B cell (primary cell): Measurements from ENCODE around the gene SAXO1. TPM values are rescaled to one million over a fixed set of nuclear protein-coding genes. Genes with fewer than 3 reads are reported as not detected.

ENCODE experiments used
- ATAC-seq: fragments of 200-7000 bp; cut with Tn5 transposase; one replicate; pipeline ENCODE4 v1.10.0; 2021; ENCODE audit warnings: low read depth, mild to moderate bottlenecking, moderate number of reproducible peaks, moderate library complexity
- CTCF ChIA-PET: fragments of 350-600 bp; sonication (Branson Sonifier 250); formaldehyde crosslinking; loops from one replicate; lab custom pipeline; 2021; ENCODE audit warnings: antibody characterized with exemption, inconsistent platforms; lab: Charles Lee
- POLR2A ChIA-PET: fragments of 350-600 bp; sonication (Branson Sonifier 250); formaldehyde crosslinking; loops from one replicate; lab custom pipeline; 2021; ENCODE audit warnings: antibody characterized with exemption; lab: Charles Lee
- DNase-seq: peaks from one replicate; pipeline ENCODE4 v3.0.0; 2013
- H2AFZ ChIP-seq: 2 replicates; pipeline ENCODE4 v1.6.1; 2012; ENCODE audit warnings: mild to moderate bottlenecking, low read depth, low read length; ENCODE audit not compliant: insufficient read depth, poor library complexity, severe bottlenecking
- H3K27ac ChIP-seq, 2 donors: 1 replicate in 1 of 2; 2 replicates in 1 of 2; pipeline ENCODE4 v1.5.1; 2012 to 2013; ENCODE audit warnings: low read length in 2 of 2, mild to moderate bottlenecking in 2 of 2, moderate library complexity in 1 of 2
- H3K27me3 ChIP-seq, 4 experiments: fragments of 200-600 bp in 1 of 4; sonication (generic) in 1 of 4; replicated peaks in 1 of 4; 1 replicate in 2 of 4; 2 replicates in 2 of 4; pipeline versions ENCODE4 v1.6.1 to v1.7.0; 2013 to 2016; ENCODE audit warnings: low read length in 3 of 4, mild to moderate bottlenecking in 2 of 4, mixed read lengths in 1 of 4, moderate library complexity in 1 of 4; ENCODE audit not compliant: insufficient read depth in 4 of 4, control insufficient read depth in 3 of 4; ENCODE audit errors: control extremely low read depth in 1 of 4
- H3K36me3 ChIP-seq, 2 experiments: replicated peaks in 1 of 2; 1 replicate in 1 of 2; 2 replicates in 1 of 2; pipeline versions ENCODE4 v1.6.1 to v1.7.1; 2013; ENCODE audit warnings: low read length in 1 of 2; ENCODE audit not compliant: insufficient read depth in 2 of 2, control insufficient read depth in 1 of 2; ENCODE audit errors: control extremely low read depth in 1 of 2, extremely low read depth in 1 of 2
- H3K4me1 ChIP-seq, 2 donors: fragments of 200-600 bp in 1 of 2; sonication (generic) in 1 of 2; 1 replicate in 1 of 2; 2 replicates in 1 of 2; pipeline versions ENCODE4 v1.5.1 to v1.6.1; 2013 to 2017; ENCODE audit warnings: low read length in 2 of 2; ENCODE audit not compliant: control insufficient read depth in 2 of 2, insufficient read depth in 2 of 2
- H3K4me2 ChIP-seq: replicated peaks from 2 replicates; pipeline ENCODE3; 2012; ENCODE audit warnings: mild to moderate bottlenecking, low read depth, low read length; ENCODE audit not compliant: poor library complexity, severe bottlenecking
- H3K4me3 ChIP-seq, 5 experiments: fragments of 200-600 bp in 1 of 5; sonication (generic) in 1 of 5; 1 replicate in 3 of 5; 2 replicates in 2 of 5; pipeline versions ENCODE4 v1.5.1 to v1.7.0; 2011 to 2016; ENCODE audit warnings: low read length in 4 of 5, mild to moderate bottlenecking in 4 of 5, low read depth in 2 of 5, control low read depth in 1 of 5, moderate library complexity in 1 of 5; ENCODE audit not compliant: insufficient read depth in 1 of 5; ENCODE audit errors: control extremely low read depth in 1 of 5, extremely low read depth in 1 of 5
- H3K79me2 ChIP-seq: fragments of 200-600 bp; sonication (generic); one replicate; pipeline ENCODE4 v1.6.0; 2016; ENCODE audit warnings: low read length; ENCODE audit not compliant: control insufficient read depth, insufficient read depth
- H3K9ac ChIP-seq: fragments of 200-600 bp; sonication (generic); 2 replicates; pipeline ENCODE4 v1.6.1; 2017; ENCODE audit warnings: mild to moderate bottlenecking, low read length, moderate library complexity
- H3K9me3 ChIP-seq, 3 donors: one replicate each; pipeline versions ENCODE4 v1.6.1 to v1.7.1; 2013; ENCODE audit warnings: low read length in 2 of 3; ENCODE audit not compliant: control insufficient read depth in 2 of 3, insufficient read depth in 1 of 3; ENCODE audit errors: control extremely low read depth in 1 of 3
- H4K20me1 ChIP-seq: 2 replicates; pipeline ENCODE4 v1.6.0; 2012; ENCODE audit warnings: mild to moderate bottlenecking, low read length; ENCODE audit not compliant: insufficient read depth, control insufficient read depth, poor library complexity, severe bottlenecking
- H3K27ac Mint-ChIP-seq: one replicate; pipeline ENCODE4 v1.8.0; 2021; ENCODE audit warnings: mixed read lengths
- H3K27me3 Mint-ChIP-seq: one replicate; pipeline ENCODE4 v1.8.0; 2021; ENCODE audit warnings: mixed read lengths
- H3K4me1 Mint-ChIP-seq: one replicate; pipeline ENCODE4 v1.8.0; 2021; ENCODE audit warnings: mixed read lengths
- H3K4me3 Mint-ChIP-seq: one replicate; pipeline ENCODE4 v1.8.0; 2021; ENCODE audit warnings: mixed read lengths
- H3K9me3 Mint-ChIP-seq: one replicate; pipeline ENCODE4 v1.8.0; 2022; ENCODE audit warnings: mixed read lengths; ENCODE audit not compliant: insufficient read depth
- EZH2 ChIP-seq: IDR thresholded peaks from 2 replicates; pipeline ENCODE4 v1.6.1; 2012; ENCODE audit warnings: borderline replicate concordance, low read depth, mild to moderate bottlenecking, moderate library complexity, low read length; ENCODE audit not compliant: insufficient read depth, poor library complexity, severe bottlenecking
- WGBS: methylation state at CpG from one replicate; pipeline ENCODE4 v1.1.5; 2013; ENCODE audit warnings: missing lambda C conversion rate; ENCODE audit not compliant: insufficient coverage; 5-methylcytosine and 5-hydroxymethylcytosine counted together
- intact Hi-C: fragments of 100-400 bp; cut with micrococcal nuclease; formaldehyde crosslinking; loops from one replicate; pipeline ENCODE4 v1.10.0; 2022
- polyA plus RNA-seq: library from polyadenylated mRNA; depleted of rRNA; stranded (reverse); fragments of >200 nt; gene quantifications from 2 replicates; pipeline ENCODE4 v1.2.3, GENCODE V29; 2012
- total RNA-seq, 2 donors: library from RNA; stranded (reverse); fragments of 120-200 nt in 1 of 2; gene quantifications; 1 replicate in 1 of 2; 2 replicates in 1 of 2; pipeline versions ENCODE4 v1.2.3 to v1.2.4, GENCODE V29; 2013 to 2022
- TF ChIP-seq, protein P1 (sequence below): fragments of 200-600 bp; IDR thresholded peaks from one replicate; pipeline ENCODE4 v1.8.0; 2022; ENCODE audit warnings: antibody characterized with exemption, mild to moderate bottlenecking

SAXO1 gene
- total and polyA plus RNA-seq, 2 donors (not counting 1 experiment from before 2014, with no cell fraction given), result 0.01 TPM; not detected in 1

DNA sequence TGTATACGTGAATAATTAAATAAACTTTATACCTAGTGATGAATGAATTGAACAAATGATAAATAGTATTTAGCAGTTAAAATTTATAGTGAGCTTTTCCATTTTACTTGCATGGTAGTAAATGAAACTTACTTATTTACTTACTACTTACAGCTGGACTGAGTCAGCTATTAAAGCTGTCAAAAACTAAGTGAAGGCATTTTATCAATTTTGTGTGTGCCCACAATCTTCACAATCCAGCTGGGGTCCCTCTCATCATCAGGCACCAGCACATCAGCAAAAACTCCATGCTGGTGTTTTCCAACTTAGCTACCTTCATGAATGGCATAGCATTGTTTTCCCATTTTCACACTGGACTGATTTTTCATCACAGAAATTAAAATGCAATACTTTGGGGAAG, 81.1 kb downstream of the SAXO1 start:
- CTCF ChIA-PET, result no interaction called here

DNA sequence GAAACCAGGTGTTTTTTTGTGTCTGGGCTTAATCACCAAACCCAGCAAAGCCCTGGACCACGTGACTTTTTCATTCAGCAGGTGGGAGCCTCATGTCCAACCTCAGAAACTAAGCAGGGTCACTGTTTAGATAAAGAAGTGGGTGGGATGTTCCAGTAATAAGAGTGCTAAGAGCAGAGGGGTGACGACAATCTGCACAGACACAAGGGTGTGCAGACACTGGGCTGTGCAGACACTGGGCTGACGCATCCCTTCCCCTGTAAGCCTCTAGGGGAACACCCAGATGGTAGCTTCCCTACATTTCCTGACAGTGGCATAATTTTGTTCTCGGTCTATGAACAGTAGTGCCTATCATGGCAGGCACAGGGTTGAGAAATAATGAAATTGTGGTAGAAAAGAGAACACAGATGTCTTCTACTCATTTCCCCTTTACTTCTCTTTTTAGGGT, 85.1 kb downstream of the SAXO1 start:
- no peak overlapping the region for H3K4me3 Mint-ChIP-seq
- no peaks in the 10 kb centered on the region for H3K4me1 Mint-ChIP-seq
- no peak for ATAC-seq
- no peaks in the 10 kb centered on the region for H3K27me3 ChIP-seq
- H3K27me3 Mint-ChIP-seq, result peaks cover 5% of the 10 kb centered on the region
- CTCF ChIA-PET, result no interaction called here
- no peak overlapping the region for H3K4me3 ChIP-seq
- TF ChIP-seq, protein P1, sequence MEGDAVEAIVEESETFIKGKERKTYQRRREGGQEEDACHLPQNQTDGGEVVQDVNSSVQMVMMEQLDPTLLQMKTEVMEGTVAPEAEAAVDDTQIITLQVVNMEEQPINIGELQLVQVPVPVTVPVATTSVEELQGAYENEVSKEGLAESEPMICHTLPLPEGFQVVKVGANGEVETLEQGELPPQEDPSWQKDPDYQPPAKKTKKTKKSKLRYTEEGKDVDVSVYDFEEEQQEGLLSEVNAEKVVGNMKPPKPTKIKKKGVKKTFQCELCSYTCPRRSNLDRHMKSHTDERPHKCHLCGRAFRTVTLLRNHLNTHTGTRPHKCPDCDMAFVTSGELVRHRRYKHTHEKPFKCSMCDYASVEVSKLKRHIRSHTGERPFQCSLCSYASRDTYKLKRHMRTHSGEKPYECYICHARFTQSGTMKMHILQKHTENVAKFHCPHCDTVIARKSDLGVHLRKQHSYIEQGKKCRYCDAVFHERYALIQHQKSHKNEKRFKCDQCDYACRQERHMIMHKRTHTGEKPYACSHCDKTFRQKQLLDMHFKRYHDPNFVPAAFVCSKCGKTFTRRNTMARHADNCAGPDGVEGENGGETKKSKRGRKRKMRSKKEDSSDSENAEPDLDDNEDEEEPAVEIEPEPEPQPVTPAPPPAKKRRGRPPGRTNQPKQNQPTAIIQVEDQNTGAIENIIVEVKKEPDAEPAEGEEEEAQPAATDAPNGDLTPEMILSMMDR, result no peak
- TF ChIP-seq EZH2, result no peak
- POLR2A ChIA-PET, result no interaction called here
- no peak overlapping the region for H3K27ac ChIP-seq
- H3K4me2 ChIP-seq, result no peak overlapping the region
- intact Hi-C loops, result no loop called here
- peaks cover 0 to 3% (median 0%) of the 10 kb centered on the region in 3 donors for H3K9me3 ChIP-seq
- H3K27ac Mint-ChIP-seq, result no peak overlapping the region
- 63% methylated on average over 3 of the region's 4 CpGs for whole genome bisulfite sequencing
- no peaks in the 10 kb centered on the region for H3K4me1 ChIP-seq
- H3K9me3 Mint-ChIP-seq, result no peaks in the 10 kb centered on the region
- H2AFZ ChIP-seq, result no peak overlapping the region
- H3K36me3 ChIP-seq, result no peaks in the 10 kb centered on the region
- DNase-seq, result no peak
- H3K79me2 ChIP-seq, result no peaks in the 10 kb centered on the region
- H3K9ac ChIP-seq, result no peak overlapping the region
- no peaks in the 10 kb centered on the region for H4K20me1 ChIP-seq

More for the DNA sequence above, 81.1 kb downstream of the SAXO1 start:
- no peak for ATAC-seq
- Histone ChIP-seq H3K4me2 (no peak overlapping the region), H3K9me3 (no peaks in the 10 kb centered on the region), H3K4me1 (no peaks in the 10 kb centered on the region), H4K20me1 (no peaks in the 10 kb centered on the region), H2AFZ (no peak overlapping the region), H3K36me3 (no peaks in the 10 kb centered on the region), H3K27me3 (no peaks in the 10 kb centered on the region), H3K9ac (no peak overlapping the region), H3K4me3 (no peak overlapping the region), H3K27ac (no peak overlapping the region), H3K79me2 (no peaks in the 10 kb centered on the region)
- H3K4me3 Mint-ChIP-seq, result no peak overlapping the region
- WGBS, result no CpG with 5 or more reads among the region's 1 CpG
- no peak overlapping the region for H3K27ac Mint-ChIP-seq
- intact Hi-C loops, result no loop called here
- TF ChIP-seq EZH2, result no peak
- TF ChIP-seq, protein P1, result no peak
- no peaks in the 10 kb centered on the region for H3K4me1 Mint-ChIP-seq
- POLR2A ChIA-PET, result no interaction called here
- H3K27me3 Mint-ChIP-seq, result peaks cover 5% of the 10 kb centered on the region
- DNase-seq, result no peak
- H3K9me3 Mint-ChIP-seq, result no peaks in the 10 kb centered on the region
